HuH-7.5 (cell line): Measurements from ENCODE around the gene PER2.
A peak's percentile ranks its signal among the peaks of the same experiment; 100 is the strongest.

Experiments used
- DNase-seq: peaks from one replicate; pipeline ENCODE4 v3.0.0; 2011; ENCODE audit warnings: low spot score

Gene PER2

GRCh38 chr2:238243496-238244076, 44.8 kb downstream of the PER2 start:
- DNase-seq, result no peak

GRCh38 chr2:238242731-238243495, 45.5 kb downstream of the PER2 start:
- no peak for DNase-seq

GRCh38 chr2:238241970-238242369, 46.4 kb downstream of the PER2 start:
- DNase-seq, result no peak

GRCh38 chr2:238240757-238241711, 47.4 kb downstream of the PER2 start:
- DNase-seq, result peak; percentile 71

- peak; percentile 97 for DNase-seq
Observed at GRCh38 chr2:238239863-238240756, 48.3 kb downstream of the PER2 start, which contains the start of gene HES6. TSS of gene HES6 (minus strand) at chr2:238240038. CDS start at chr2:238239905, 133 bp downstream.

GRCh38 chr2:238239543-238239862, 48.9 kb downstream of the PER2 start:
- no peak for DNase-seq

GRCh38 chr2:238238766-238239542, 49.5 kb downstream of the PER2 start:
- DNase-seq, result peak; percentile 57

DNA sequence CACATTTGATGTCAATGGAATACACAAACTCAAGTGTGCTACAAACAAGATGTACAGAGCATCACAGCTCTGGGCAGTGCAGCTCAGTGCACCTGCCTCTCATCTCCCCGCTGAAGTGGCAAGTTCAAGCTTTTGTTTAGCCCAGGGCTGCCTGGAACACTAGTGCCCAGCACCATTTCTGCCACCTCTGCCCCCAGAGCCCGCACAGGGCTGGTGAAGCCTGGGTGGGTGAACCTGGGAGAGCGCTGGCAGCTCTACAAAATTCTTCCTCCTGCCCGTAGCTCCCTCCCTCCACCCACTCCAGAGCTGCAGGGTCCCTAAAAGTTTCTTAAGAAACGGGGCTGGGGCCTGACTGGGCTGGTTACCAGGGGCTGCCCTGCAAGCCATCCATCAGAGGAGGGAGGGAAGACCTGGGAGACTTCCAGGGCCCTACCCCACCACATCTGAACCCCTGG, 50.1 kb downstream of the PER2 start:
- no peak for DNase-seq

- no peak for DNase-seq
Observed at GRCh38 chr2:238237431-238238135, 50.8 kb downstream of the PER2 start.

- no peak for DNase-seq
Observed at GRCh38 chr2:238236571-238236970, 51.8 kb downstream of the PER2 start.

DNA sequence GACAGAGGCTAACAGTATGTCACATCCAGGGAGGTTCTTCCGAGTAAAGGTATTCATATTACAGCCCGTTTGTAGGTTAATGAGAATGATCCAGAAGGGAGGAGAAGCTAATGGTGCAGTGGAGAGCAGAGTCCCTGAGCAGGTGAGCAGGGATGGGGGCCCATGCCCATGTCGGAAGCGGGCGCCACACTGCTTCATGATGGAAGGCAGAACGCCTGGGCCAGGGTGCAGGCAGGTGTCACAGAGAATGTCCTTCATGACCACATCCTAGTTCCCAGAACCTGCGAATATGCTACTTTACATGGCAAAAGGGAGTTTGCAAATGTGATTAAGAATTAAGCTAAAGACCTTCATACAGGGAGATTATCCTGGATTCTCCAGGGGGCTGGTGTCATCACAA, 52.6 kb downstream of the PER2 start:
- no peak for DNase-seq

- DNase-seq, result no peak
Observed at GRCh38 chr2:238235331-238235732, 53.1 kb downstream of the PER2 start.

- no peak for DNase-seq
Observed at GRCh38 chr2:238233625-238234024, 54.8 kb downstream of the PER2 start.

- DNase-seq, result no peak
Observed at GRCh38 chr2:238231809-238232208, 56.6 kb downstream of the PER2 start.

GRCh38 chr2:238231251-238231793, 57.1 kb downstream of the PER2 start:
- DNase-seq, result no peak

DNA sequence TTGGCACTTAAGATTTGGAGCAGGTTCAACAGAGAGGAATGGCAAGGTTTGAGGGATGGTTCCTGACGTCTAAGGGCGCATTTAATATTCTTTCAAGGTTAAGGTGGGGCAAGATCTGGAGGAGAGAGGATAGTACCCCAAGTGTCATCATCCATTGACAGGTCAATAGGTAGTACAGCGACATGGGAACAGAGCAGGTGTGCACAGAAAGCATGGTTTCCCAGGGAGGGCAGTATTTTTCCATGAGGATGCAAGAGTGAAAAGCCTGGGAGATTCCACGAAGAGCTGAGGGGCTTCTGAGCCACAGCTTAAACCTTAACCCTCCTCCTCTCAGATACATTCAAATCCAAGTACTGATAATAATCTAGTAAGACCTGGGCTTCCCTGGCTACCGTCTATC, 57.7 kb downstream of the PER2 start:
- no peak for DNase-seq

DNA sequence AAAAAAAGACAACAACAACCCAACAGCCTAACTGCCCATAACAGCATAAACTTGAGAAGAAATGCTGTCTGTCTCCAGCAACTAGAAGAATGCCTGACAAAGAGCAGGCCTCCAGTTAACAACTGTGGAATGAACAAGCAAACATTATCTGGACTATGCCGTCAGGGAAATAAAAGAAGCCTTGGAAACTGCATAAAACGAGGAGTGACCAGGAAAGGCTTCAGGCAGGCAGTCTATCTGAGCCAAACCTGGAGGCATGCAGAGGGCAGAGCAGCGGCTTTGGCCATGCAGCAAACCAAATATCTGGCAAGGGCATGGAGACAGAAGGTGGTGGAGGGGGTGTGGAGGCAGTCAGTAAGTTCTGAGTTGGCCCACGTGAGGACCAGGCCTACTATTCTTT, 59.7 kb downstream of the PER2 start:
- DNase-seq, result no peak

DNA sequence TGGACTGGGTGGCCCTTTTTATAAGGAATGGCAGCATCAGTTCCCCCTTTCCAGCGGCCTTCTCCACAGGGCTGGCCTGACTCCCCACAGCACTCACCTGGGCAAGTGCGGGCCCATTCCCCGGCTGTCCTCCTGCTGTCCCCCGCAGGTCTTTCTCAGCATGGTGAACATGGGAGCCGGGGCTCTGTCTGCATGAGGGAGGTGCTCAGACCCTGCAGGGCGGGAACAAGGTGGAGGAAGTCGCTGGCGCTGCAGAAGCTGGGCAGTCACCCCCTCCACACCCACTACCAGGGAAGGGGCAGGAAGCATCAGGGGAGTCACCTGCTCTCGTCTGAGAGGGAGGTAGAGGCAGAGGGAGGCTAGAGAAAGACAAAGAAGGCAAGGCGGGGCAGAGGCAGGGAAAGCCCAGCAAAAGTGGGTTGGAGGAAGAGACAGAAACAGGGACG, 60.8 kb downstream of the PER2 start:
- DNase-seq, result no peak

DNA sequence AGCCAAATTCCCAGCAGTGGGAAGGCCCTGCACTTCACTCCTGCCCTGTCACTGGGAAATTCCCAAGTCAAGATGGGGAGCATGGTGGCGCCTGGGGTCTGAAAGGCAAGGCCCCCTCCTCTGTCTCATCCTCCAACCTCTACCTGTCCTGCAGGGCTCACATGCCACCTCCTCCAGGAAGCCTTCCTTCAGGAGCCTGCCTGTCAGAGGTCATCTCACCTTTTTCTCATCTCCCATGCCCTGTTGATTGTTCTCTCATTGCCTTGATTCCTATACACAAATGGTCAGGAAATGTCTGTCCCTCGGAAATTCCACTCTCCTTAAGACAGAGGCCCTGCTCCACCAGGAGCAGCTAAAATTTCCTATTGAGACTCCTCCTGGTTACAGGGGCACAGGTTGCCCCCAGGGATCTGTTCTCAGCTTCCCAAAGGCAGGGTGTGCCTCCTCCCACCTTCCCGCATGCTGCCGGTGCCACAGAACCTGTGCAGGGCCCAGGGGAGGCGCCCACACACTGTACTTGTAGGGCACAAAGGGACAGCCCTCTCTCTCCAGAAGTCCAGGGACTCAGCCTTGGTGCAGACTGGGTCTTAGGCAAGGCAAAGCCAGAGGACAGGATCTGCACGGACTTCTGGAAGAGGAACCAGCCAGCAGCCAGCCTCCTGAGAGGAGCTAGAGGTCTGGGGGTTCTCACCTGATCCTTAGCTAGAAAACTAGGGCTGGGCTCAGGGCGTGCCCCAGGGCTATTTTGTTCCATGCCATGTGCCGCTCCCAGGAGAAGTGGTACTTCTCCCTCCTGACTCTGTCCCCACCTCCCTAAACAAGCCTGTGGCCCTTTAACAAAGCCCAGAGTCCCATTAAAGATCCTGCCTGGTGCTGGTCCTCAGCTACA, 61.5 kb downstream of the PER2 start:
- no peak for DNase-seq
